GM18519 (cell line): Measurements from ENCODE around the gene HPCA.

Experiments
- ATAC-seq: cut with Tn5 transposase; IDR thresholded peaks from one replicate; pipeline ENCODE4 v1.9.1; 2021; ENCODE audit warnings: mild to moderate bottlenecking, moderate library complexity; ENCODE audit not compliant: unreplicated experiment, low FRiP score

The HPCA gene

GRCh38 chr1:32870615-32871363 lies 15.5 kb upstream of the HPCA start, which contains the start of gene FNDC5:
Gene FNDC5, minus strand, starts transcription at chr1:32870912.
- ATAC-seq: no peak

GRCh38 chr1:32871364-32872191 lies 14.7 kb upstream of the HPCA start:
- no peak for ATAC-seq

- ATAC-seq: no peak
Observed at GRCh38 chr1:32872192-32872460, 14.2 kb upstream of the HPCA start.

GRCh38 chr1:32873484-32873883 lies 12.8 kb upstream of the HPCA start:
- ATAC-seq: no peak

GRCh38 chr1:32874860-32875752 lies 11.2 kb upstream of the HPCA start:
- no peak for ATAC-seq

- no peak for ATAC-seq
Observed at GRCh38 chr1:32876341-32877210, 9.7 kb upstream of the HPCA start.

GRCh38 chr1:32877211-32878110 lies 8.8 kb upstream of the HPCA start:
- ATAC-seq: no peak

GRCh38 chr1:32878183-32878582 lies 8.1 kb upstream of the HPCA start:
- no peak for ATAC-seq

GRCh38 chr1:32878637-32879041 lies 7.7 kb upstream of the HPCA start:
- ATAC-seq: no peak

- ATAC-seq: no peak
Observed at GRCh38 chr1:32881291-32881690, 5.0 kb upstream of the HPCA start.

- no peak for ATAC-seq
Observed at GRCh38 chr1:32881871-32882850, 4.1 kb upstream of the HPCA start.

- no peak for ATAC-seq
Observed at GRCh38 chr1:32883338-32884031, 2.8 kb upstream of the HPCA start.

GRCh38 chr1:32884032-32884372 lies 2.3 kb upstream of the HPCA start:
- ATAC-seq: no peak

GRCh38 chr1:32884726-32885125 lies 1.6 kb upstream of the HPCA start:
- no peak for ATAC-seq

- ATAC-seq: no peak
Observed at GRCh38 chr1:32885676-32886003, 651 bp upstream of the HPCA start.

- no peak for ATAC-seq
Observed at GRCh38 chr1:32886828-32887414, 630 bp downstream of the HPCA start.

GRCh38 chr1:32887623-32888022 lies 1.3 kb downstream of the HPCA start:
- no peak for ATAC-seq
